ENCODE measurements around the gene NASP.
"Not testable (repeated sequence)": the region's sequence is repeated elsewhere in the genome, so short reads cannot be mapped to it uniquely, and the experiment has no call there.

NASP gene

DNA sequence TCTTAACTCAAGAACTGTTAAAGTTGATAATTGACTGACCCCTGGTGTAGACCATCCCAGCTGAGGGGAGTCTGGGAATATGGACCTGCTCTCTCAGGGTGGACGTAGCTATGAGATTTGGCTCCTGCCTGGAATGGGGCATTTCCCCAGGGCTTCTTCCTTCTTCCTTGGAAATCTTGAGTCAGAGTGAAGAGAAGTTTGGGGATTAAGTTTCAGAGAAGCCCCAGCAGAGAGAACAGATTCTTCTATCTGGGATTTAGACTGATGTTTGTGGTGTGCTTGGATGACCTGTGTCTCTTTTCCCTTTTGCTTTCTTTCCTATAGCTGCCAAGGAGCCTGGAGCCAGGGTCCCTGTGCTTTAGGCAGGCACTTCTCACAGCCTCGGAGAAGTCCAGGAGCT lies 20.0 kb upstream of the NASP start:
- DNase-seq: no peak

DNA sequence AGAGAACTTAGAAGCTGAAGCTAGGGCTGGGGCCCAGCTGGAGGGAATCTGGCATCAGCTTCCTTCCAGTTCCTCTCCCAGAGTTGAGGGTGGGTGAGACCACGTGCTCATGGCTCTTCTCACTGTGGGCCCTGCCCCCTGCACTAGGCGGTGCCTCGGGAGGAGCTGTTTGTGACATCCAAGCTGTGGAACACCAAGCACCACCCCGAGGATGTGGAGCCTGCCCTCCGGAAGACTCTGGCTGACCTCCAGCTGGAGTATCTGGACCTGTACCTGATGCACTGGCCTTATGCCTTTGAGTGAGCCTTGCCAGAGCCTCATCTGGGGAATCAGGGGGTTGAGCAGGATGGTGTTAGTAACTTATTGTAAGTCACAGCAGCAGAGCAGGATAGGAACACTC lies 17.1 kb upstream of the NASP start:
- no peak for DNase-seq

DNA sequence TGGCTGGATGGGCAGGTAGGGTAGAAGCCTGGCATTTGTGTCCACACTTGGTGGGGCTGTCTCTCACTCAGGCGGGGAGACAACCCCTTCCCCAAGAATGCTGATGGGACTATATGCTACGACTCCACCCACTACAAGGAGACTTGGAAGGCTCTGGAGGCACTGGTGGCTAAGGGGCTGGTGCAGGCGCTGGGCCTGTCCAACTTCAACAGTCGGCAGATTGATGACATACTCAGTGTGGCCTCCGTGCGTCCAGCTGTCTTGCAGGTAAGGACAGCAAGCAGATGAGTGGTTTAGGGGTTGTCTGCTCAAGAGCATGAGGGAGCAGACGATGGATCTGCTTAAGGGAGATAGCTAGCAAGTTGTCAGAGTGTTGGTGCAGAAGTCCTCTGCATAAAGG lies 15.9 kb upstream of the NASP start:
- no peak for DNase-seq

- no peak for DNase-seq
Measured at GRCh38 chr1:45568421-45568820, 15.4 kb upstream of the NASP start.

DNA sequence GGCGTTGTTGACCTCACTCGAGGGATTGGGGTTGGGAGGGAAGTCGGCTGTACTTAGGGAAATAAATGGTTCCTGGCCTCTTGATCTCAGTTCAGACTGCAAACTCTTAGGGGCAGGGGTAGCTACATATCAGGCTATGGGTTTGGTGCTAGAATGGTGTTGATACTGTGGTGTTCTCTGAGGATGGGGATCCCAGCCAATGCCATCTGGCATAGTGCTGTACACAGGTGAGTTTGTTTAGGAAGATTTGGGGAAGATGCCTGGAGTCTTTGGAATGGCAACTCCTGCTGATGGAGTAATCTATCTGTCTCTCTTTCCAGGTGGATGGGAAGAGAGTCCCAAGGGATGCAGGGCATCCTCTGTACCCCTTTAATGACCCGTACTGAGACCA lies 14.3 kb upstream of the NASP start:
- DNase-seq: no peak

DNA sequence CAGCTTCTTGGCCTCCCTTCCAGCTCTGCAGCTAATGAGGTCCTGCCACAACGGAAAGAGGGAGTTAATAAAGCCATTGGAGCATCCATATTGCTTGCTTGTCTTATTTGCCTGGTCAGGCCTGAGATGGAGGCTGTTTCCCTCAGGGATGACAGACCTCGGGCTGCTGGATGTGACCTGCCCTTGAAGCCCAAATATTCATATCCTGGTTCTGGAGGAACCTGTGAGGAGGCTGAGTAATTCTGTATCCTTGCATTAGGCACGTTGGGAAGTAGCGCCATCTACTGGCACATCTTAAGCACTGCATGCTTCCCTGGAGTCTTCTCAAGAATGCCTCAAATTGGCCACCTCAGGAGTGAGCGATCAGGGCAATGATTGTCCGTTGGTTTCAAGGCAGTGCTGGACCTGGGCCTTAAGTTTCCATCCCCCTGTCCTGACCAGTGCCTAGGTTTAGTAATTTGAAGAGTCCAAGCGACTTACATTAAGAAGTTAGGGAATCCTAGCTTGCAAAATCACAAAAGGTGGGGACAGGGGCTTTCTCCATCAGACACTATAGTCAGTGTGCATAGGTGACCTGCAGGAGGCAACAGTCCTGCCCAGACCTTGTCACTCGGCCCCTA lies 13.8 kb upstream of the NASP start:
- DNase-seq: peak; percentile 43

GRCh38 chr1:45570631-45571030 lies 13.2 kb upstream of the NASP start:
- DNase-seq: no peak

DNA sequence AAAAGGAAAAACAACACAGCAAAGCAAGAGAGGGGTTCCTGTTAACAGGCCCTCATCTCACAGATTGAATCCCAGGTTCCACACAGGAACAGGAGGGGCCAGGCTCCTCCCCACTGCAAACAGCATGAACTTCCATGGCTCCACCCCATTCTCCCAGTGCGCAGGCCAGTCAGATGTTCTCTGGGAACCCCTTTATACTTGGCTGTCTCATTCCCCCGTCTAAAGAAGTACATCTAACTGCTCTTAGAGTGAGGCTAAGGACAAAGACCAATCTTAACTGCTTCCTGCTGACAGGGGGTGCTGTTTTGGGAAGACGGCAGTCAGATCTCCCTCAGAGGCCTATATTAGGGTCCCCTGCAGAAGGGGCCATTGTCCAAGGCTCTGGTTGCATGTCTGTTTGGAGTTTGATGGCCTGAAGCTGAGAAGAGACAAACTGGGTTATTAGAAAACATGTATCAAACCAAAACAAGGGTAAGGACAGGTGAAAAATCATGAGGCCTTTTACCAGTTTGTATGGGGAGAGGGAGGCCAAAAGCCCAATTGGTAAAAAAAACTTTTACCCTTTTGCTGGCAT lies 10.5 kb upstream of the NASP start:
- DNase-seq: no peak

GRCh38 chr1:45574105-45574626 lies 9.7 kb upstream of the NASP start:
- DNase-seq: no peak

DNA sequence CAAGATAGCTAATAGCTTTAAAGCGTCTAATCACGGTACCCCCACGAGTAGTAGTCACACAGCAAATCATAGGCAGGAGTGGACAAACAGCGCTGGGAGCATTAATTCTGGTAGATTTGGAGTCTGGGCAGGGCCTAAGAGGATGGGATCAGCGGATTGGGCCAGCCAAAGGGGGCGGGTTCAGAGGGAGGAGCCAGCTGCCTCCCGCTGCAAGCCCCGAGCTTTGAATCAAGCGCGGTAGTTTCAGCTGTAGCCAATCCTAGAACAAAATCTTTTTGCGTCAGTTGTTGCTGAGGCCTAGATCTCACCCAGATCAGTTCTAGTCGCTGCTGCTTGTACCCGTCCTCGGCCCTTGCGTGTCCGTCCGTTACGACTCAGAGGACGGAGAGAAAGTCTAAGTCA lies 576 bp upstream of the NASP start:
- no peak for DNase-seq

DNA sequence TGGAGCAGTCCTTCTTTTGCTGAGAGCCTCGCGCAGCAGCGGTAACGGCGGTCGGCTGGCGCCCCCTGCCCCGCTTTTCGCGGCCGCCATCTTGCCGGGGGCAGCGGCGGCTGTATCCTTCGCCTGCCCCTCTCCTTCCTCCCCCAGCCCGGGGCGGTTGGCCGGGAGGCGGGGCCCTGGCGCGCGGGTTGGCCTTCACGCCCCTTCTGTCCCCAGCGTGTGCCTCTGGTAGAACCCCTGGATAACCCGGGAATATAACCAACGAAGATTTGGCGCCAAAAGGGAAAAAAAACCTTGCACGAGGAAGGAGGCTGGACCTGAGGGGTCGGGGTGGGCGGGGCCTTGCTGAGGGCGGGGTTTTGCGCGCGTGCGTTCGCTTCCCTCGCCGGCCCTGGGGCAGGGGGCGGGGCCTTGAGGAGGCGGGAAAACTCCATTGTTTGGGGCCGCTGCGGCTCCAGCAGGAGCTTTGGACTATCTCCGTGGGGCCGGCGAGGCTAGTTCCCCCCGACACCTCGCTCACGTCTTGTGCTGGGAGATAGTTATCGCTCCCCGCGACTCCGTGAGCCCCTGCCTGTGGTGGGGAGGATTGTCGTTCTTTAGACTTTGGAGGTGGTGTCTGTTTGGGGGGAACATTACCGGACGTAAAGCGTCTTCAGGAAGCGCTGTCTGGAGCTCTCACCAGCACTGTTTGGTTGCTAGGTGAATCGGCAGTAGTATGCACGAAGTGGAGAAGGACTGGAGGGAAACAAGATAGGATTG lies 689 bp downstream of the NASP start:
- DNase-seq: peak; percentile 98

DNA sequence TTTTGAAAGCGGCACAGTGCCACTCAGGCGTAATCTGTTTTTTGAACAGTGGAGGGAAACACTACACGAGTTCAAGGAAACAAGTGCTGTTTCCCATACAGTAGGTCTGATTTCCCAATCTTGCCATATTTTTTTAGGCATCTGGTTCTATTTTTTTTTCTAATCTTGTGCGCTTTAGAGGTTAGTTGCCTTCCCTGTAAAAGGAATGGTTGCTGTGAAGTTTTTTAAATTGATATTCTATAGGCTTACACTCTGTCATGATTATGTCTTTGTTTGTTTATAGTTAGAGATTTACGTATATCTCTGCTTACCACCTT lies 1.2 kb downstream of the NASP start:
- no peak for DNase-seq

- no peak for DNase-seq
Measured at GRCh38 chr1:45585496-45586075, 1.7 kb downstream of the NASP start.

DNA sequence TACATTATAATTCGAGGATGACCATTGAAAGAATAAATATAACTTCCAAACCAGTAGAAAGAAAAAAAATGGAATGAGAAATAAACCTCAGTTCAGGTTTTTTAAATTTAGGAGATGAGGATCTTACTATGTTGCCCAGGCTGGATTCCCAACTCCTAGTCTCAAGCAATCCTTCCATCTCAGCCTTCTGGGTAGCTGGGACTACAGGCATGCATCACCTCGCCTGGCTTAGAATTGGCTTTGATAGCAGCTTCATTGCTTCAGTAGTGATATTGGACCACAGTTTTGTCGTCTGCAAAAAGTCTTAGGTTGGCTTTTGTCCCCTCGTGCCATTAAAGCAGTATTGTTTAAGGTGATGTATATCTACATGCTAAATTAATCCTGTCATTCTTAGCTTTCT lies 2.9 kb downstream of the NASP start:
- no peak for DNase-seq

GRCh38 chr1:45589861-45590260 lies 6.0 kb downstream of the NASP start:
- DNase-seq: no peak

DNA sequence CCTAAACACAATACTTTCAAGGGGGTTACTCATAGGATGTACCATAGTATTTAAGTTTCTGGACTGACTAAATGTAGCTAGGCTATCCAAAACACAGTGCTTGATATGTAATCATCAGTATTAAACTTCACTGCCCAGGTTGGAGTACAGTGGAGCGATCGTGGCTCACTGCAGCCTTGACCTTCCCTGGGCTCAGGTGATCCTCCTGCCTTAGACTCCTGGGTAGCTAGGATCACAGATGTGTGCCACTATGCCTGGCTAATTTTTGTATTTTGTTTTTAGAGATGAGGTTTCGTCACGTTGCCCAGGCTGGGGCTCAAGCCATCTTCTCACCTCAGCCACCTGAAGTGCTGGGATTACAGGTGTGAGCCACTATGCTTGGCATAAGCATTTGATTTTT lies 10.6 kb downstream of the NASP start:
- DNase-seq: no peak

DNA sequence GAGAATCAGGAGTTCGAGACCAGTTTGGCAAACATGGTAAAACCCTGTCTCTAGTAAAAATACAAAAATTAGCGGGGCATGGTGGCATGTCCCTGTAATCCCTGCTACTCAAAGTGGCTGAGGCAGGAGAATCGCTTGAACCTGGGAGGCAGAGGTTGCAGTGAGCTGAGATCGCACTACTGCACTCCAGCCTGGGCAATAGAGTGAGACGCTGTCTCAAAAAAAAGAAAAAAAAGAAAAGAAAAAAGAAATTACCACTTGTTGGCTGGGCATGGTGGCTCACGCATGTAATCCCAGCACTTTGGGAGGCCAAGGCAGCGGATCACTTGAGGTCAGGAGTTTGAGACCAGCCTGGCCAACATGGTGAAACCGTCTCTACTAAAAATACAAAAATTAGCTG lies 12.9 kb downstream of the NASP start:
- DNase-seq: not testable (repeated sequence)

- no peak for DNase-seq
Measured at GRCh38 chr1:45604239-45604638, 20.4 kb downstream of the NASP start.

GRCh38 chr1:45607404-45608074 lies 23.7 kb downstream of the NASP start:
- no peak for DNase-seq

- no peak for DNase-seq
Measured at GRCh38 chr1:45608175-45609156, 24.6 kb downstream of the NASP start.

DNA sequence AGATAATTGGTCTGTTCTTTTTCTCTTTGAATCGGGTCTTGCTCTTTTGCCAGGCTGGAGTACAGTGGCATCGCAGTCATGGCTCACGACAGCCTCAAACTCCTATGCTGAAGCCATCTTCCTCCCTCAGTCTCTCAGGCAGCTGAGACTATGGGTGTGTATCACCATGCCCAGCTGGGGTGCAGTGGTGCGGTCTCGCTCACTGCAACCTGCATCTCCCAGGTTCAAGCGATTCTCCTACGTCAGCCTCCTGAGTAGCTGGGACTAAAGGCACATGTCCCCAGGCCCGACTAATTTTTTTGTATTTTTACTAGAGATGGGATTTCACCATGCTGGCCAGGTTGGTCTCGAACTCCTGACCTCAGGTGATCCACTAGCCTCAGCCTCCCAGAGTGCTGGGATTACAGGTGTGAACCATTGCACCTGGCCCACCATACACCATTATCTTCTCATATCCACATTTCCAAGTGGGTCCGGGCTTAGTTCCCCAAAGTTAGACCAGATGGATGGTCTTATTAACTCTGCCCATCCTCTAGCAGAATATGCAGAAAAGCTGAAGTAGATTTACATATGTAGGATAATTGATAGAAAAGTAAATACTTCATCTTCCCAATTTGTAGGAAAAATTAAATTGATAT lies 26.9 kb downstream of the NASP start:
- no peak for DNase-seq
